Stimulated activated CD4-positive, alpha-beta T cell treated with anti-CD3 and anti-CD28 coated beads, Interleukin-2, amount 100 ng/mL, for 48 hours (primary cell): ENCODE results near the gene HIBADH.

Experiments used
- DNase-seq, 2 donors: peaks; one replicate each; pipeline ENCODE4 v3.0.0-alpha.2; 2020

The HIBADH gene

GRCh38 chr7:27478556-27478955 is 184.1 kb downstream of the HIBADH start:
- no peak for DNase-seq

GRCh38 chr7:27478084-27478483 is 184.6 kb downstream of the HIBADH start:
- no peak for DNase-seq

- no peak for DNase-seq
These were observed 186.2 kb downstream of the HIBADH start for GRCh38 chr7:27476493-27476892.
